ENCODE data around the gene NDUFAF2. TPM values are rescaled to one million over a fixed set of nuclear protein-coding genes. Genes with fewer than 3 reads are reported as not detected.

Gene NDUFAF2
- total RNA-seq, 1 donor from 2014 or later = 20.0 TPM

- H3K4me3 ChIP-seq = no peak overlapping the region
- H3K9me3 ChIP-seq = no peaks in the 10 kb centered on the region
- no peak for TF ChIP-seq CTCF (IDR thresholded peaks at IDR 0.05)
- H3K4me1 ChIP-seq = no peaks in the 10 kb centered on the region
- ATAC-seq = no peak
- no peak overlapping the region for H3K27ac ChIP-seq
- intact Hi-C loops (cut with DNase I) = no loop called here
- H3K27me3 ChIP-seq (ENCODE audit: low read depth) = no peaks in the 10 kb centered on the region
- DNase-seq = no peak
- H3K36me3 ChIP-seq = no peaks in the 10 kb centered on the region
These were observed 13.1 kb downstream of the NDUFAF2 start for GRCh38 chr5:60958088-60958487.

DNA sequence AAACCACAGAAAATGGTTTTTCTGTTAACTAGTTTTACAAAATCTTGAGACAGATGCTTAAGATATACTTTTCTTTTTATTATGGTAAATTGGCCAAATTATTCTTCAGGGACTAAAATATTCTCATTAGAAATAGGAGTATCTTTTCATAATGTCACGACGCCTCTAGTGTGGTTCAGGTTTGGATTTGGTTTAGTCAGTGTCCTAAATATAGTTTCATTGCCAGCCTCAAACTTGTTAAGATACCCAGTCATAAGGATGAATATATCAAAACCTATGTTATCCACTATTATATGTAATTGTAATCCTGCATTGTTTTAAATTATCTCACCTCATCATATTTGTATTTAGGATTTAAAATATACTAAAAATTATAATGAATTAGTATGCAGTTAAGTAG, 13.7 kb downstream of the NDUFAF2 start:
- Histone ChIP-seq H3K36me3 (no peaks in the 10 kb centered on the region), H3K9me3 (no peaks in the 10 kb centered on the region), H3K27me3 (ENCODE audit: low read depth) (no peaks in the 10 kb centered on the region), H3K4me1 (no peaks in the 10 kb centered on the region), H3K27ac (no peak overlapping the region), H3K4me3 (no peak overlapping the region)
- DNase-seq (no peak), ATAC-seq (no peak)
- intact Hi-C loops (cut with DNase I) = no loop called here
- no peak for TF ChIP-seq CTCF (IDR thresholded peaks at IDR 0.05)

- Histone ChIP-seq H3K36me3 (no peaks in the 10 kb centered on the region), H3K4me3 (no peak overlapping the region), H3K4me1 (no peaks in the 10 kb centered on the region), H3K9me3 (no peaks in the 10 kb centered on the region), H3K27me3 (ENCODE audit: low read depth) (no peaks in the 10 kb centered on the region), H3K27ac (no peak overlapping the region)
- intact Hi-C loops (cut with DNase I) = no loop called here
- ATAC-seq (no peak), DNase-seq (no peak)
- no peak for TF ChIP-seq CTCF (IDR thresholded peaks at IDR 0.05)
These were observed 14.2 kb downstream of the NDUFAF2 start for GRCh38 chr5:60959156-60959555.

DNA sequence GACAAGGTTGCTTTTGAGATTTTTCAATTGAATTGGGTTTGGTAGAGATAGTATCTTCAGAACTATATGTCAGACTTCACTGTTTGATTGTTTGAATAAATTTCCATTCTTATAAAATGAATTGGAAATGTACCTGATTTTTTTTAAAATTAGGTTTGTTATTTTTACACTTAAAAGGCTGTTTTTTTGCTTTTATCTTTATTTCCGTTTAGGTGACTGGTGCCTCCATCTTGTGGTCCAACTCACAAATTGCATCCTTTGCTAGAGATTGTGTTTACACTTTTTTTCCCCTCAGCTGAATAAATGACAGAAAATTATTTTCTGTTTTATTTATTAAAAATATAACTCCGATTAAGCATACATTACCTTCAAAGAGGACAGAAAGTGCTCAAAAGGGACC, 15.6 kb downstream of the NDUFAF2 start:
- peak; percentile 38 for TF ChIP-seq CTCF (IDR thresholded peaks at IDR 0.05)
- Histone ChIP-seq H3K4me3 (no peak overlapping the region), H3K9me3 (no peaks in the 10 kb centered on the region), H3K27ac (no peak overlapping the region), H3K27me3 (ENCODE audit: low read depth) (no peaks in the 10 kb centered on the region), H3K36me3 (no peaks in the 10 kb centered on the region), H3K4me1 (no peaks in the 10 kb centered on the region)
- DNase-seq (no peak), ATAC-seq (no peak)
- intact Hi-C loops (cut with DNase I) = no loop called here

- Histone ChIP-seq H3K4me1 (no peaks in the 10 kb centered on the region), H3K27me3 (ENCODE audit: low read depth) (no peaks in the 10 kb centered on the region), H3K27ac (no peak overlapping the region), H3K4me3 (no peak overlapping the region), H3K36me3 (no peaks in the 10 kb centered on the region), H3K9me3 (peaks cover 7% of the 10 kb centered on the region)
- no peak for DNase-seq
- intact Hi-C loops (cut with DNase I) = no loop called here
- ATAC-seq = no peak
- no peak for TF ChIP-seq CTCF (IDR thresholded peaks at IDR 0.05)
These were observed 16.7 kb downstream of the NDUFAF2 start for GRCh38 chr5:60961685-60962084.

DNA sequence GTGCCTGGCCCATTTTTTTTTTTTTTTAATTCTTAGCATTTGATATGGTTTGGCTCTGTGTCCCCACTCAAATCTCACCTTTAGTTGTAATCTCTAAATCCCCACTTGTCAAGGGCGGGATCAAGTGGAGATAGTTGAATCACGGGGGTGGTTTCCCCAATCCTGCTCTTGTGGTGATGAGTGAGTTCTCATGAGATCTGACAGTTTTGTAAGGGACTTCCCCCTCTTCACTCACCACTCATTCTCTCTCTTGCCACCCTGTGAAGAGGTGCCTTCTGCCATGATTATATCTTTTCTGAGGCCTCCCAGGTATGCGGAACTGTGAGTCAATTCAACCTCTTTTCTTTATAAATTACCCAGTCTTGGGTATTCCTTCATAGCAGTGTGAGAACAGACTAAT, 27.2 kb downstream of the NDUFAF2 start:
- no peak for TF ChIP-seq CTCF (IDR thresholded peaks at IDR 0.05)
- ATAC-seq (no peak), DNase-seq (no peak)
- Histone ChIP-seq H3K36me3 (no peaks in the 10 kb centered on the region), H3K4me1 (no peaks in the 10 kb centered on the region), H3K4me3 (no peak overlapping the region), H3K27me3 (ENCODE audit: low read depth) (no peaks in the 10 kb centered on the region), H3K27ac (no peak overlapping the region), H3K9me3 (peaks cover 14% of the 10 kb centered on the region)
- intact Hi-C loops (cut with DNase I) = no loop called here
